WTC11 (cell line): ENCODE results near the gene PRDM5. TPM values are rescaled to one million over a fixed set of nuclear protein-coding genes. Genes with fewer than 3 reads are reported as not detected.

Experiments used
- ATAC-seq: fragments of 200-7000 bp; cut with Tn5 transposase; 2 replicates; pipeline ENCODE4 v1.10.0; 2021; ENCODE audit warnings: mild to moderate bottlenecking, moderate library complexity
- CTCF ChIA-PET: fragments of 300-600 bp; sonication (Branson Sonifier 250); formaldehyde crosslinking; loops from one replicate; lab custom pipeline; 2021; ENCODE audit warnings: antibody characterized with exemption; lab: Charles Lee
- POLR2A ChIA-PET: fragments of 350-600 bp; sonication (Branson Sonifier 250); formaldehyde crosslinking; loops from one replicate; lab custom pipeline; 2021; ENCODE audit warnings: antibody characterized with exemption; lab: Charles Lee
- DNase-seq: peaks from one replicate; pipeline ENCODE4 v3.0.0; 2021; ENCODE audit warnings: low spot score
- H3K27ac Mint-ChIP-seq: 2 replicates; pipeline ENCODE4 v1.8.0; 2021; ENCODE audit warnings: mixed read lengths
- H3K27me3 Mint-ChIP-seq: 2 replicates; pipeline ENCODE4 v1.8.0; 2021; ENCODE audit warnings: low read depth, mild to moderate bottlenecking, moderate library complexity, mixed read lengths
- H3K36me3 Mint-ChIP-seq: 2 replicates; pipeline ENCODE4 v1.8.0; 2021; ENCODE audit warnings: mixed read lengths
- H3K4me1 Mint-ChIP-seq: 2 replicates; pipeline ENCODE4 v1.8.0; 2022; ENCODE audit warnings: mixed read lengths
- H3K4me3 Mint-ChIP-seq: 2 replicates; pipeline ENCODE4 v1.8.0; 2021; ENCODE audit warnings: mild to moderate bottlenecking, moderate library complexity, mixed read lengths
- H3K9me3 Mint-ChIP-seq: 2 replicates; pipeline ENCODE4 v1.8.0; 2021; ENCODE audit warnings: mixed read lengths
- CBFB ChIP-seq: sonication (generic); formaldehyde crosslinking; IDR thresholded peaks from 2 replicates; pipeline ENCODE4 v1.8.1; 2022; ENCODE audit warnings: mild to moderate bottlenecking, low read depth, missing genetic modification reagents
- FOXK1 ChIP-seq: sonication (generic); formaldehyde crosslinking; IDR thresholded peaks from 2 replicates; pipeline ENCODE4 v1.8.0; 2022; ENCODE audit warnings: mild to moderate bottlenecking, moderate library complexity, missing genetic modification reagents
- GTF2I ChIP-seq: fragments of 250-450 bp; sonication (Bioruptor Pico); conservative IDR thresholded peaks from 2 replicates; pipeline ENCODE4 v1.4.0; 2021; ENCODE audit warnings: mild to moderate bottlenecking
- PRRX2 ChIP-seq: fragments of 250-450 bp; sonication (Bioruptor Pico); IDR thresholded peaks from 2 replicates; pipeline ENCODE4 v1.8.0; 2021; ENCODE audit warnings: mild to moderate bottlenecking
- total RNA-seq: library from RNA; stranded (reverse); gene quantifications from 3 replicates; pipeline ENCODE4 v1.2.3, GENCODE V29; 2021
- TF ChIP-seq, protein P1 (sequence below): fragments of 250-450 bp; sonication (Bioruptor Pico); conservative IDR thresholded peaks from 2 replicates; pipeline ENCODE4 v1.9.0; 2021; ENCODE audit warnings: mild to moderate bottlenecking
- TF ChIP-seq, protein P2 (sequence below): sonication (generic); formaldehyde crosslinking; IDR thresholded peaks from 2 replicates; pipeline ENCODE4 v1.8.0; 2023; ENCODE audit warnings: missing genetic modification reagents, mild to moderate bottlenecking, borderline replicate concordance
- TF ChIP-seq, protein P3 (sequence below): sonication (generic); formaldehyde crosslinking; IDR thresholded peaks from 2 replicates; pipeline ENCODE4 v1.8.1; 2022; ENCODE audit warnings: mild to moderate bottlenecking, missing genetic modification reagents, moderate library complexity, borderline replicate concordance
- TF ChIP-seq, protein P4 (sequence below): sonication (generic); formaldehyde crosslinking; IDR thresholded peaks from 2 replicates; pipeline ENCODE4 v1.8.1; 2022; ENCODE audit warnings: low read depth, mild to moderate bottlenecking, moderate library complexity, missing genetic modification reagents, borderline replicate concordance
- TF ChIP-seq, protein P5 (sequence below): sonication (generic); formaldehyde crosslinking; IDR thresholded peaks from 2 replicates; pipeline ENCODE4 v1.8.0; 2022; ENCODE audit warnings: mild to moderate bottlenecking, missing genetic modification reagents
- TF ChIP-seq, protein P6 (sequence below): fragments of 250-450 bp; sonication (Bioruptor Pico); IDR thresholded peaks from 2 replicates; pipeline ENCODE4 v1.9.0; 2021; ENCODE audit warnings: mild to moderate bottlenecking, borderline replicate concordance
- TF ChIP-seq, protein P7 (sequence below): sonication (generic); formaldehyde crosslinking; IDR thresholded peaks from 2 replicates; pipeline ENCODE4 v1.8.1; 2022; ENCODE audit warnings: missing genetic modification reagents, borderline replicate concordance
- TF ChIP-seq, protein P8 (sequence below): sonication (generic); formaldehyde crosslinking; IDR thresholded peaks from 2 replicates; pipeline ENCODE4 v1.8.1; 2023; ENCODE audit warnings: mild to moderate bottlenecking, missing genetic modification reagents, moderate library complexity
- TF ChIP-seq, protein P9 (sequence below): fragments of 200-600 bp; IDR thresholded peaks from 2 replicates; pipeline ENCODE4 v1.8.0; 2022; ENCODE audit warnings: antibody characterized with exemption

PRDM5 gene
- total RNA-seq, 1 experiment from 2014 or later: 47.0 TPM

DNA sequence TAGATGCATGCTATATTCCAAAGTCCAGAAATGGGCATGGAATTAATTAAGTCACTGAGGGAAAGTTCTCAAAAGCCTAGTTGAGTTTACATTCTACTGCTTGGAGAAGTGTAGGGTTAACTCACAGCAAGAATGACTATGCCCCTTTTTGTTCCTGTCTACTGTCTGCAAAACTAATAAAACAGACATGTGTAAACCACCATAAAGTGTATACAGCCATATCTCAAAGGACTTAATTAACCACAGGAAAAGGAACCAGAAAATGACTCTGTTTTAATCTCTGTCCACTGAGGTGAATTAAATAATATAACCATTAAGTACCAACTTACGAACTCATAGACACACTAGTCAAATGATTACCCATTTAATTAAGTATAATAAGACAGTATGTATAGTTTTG is 84.9 kb downstream of the PRDM5 start (continued):
- TF ChIP-seq, protein P1, sequence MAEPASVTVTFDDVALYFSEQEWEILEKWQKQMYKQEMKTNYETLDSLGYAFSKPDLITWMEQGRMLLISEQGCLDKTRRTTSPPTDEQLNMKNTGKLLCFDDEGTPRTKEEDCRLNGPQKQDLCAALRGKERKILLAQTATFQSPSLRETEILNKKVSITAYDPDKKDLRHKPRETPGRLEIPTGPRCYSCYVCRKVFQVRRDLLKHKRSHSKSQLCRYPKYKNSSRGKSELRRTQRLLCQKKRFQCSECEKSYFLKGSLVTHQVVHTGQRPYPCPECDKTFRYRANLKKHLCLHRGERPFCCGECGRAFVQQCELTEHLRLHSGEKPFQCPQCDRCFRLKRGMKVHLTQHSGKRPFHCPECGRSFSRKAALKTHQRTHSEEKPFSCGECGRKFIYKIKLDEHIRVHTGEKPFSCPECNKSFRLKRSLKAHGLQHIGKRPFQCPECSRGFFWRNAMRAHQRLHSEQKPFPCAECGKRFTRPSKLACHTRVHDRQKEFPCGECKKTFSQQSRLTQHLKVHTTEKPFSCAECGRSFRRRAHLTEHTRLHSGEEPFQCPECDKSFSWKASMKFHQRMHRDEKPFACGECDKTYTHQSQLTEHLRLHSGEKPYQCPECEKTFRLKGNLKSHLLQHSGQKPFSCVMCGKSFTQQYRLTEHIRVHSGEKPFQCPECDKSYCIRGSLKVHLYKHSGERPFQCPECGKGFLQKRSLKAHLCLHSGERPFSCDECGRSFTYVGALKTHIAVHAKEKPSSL (CRISPR knock-in tag): no peak
- TF ChIP-seq, protein P2, sequence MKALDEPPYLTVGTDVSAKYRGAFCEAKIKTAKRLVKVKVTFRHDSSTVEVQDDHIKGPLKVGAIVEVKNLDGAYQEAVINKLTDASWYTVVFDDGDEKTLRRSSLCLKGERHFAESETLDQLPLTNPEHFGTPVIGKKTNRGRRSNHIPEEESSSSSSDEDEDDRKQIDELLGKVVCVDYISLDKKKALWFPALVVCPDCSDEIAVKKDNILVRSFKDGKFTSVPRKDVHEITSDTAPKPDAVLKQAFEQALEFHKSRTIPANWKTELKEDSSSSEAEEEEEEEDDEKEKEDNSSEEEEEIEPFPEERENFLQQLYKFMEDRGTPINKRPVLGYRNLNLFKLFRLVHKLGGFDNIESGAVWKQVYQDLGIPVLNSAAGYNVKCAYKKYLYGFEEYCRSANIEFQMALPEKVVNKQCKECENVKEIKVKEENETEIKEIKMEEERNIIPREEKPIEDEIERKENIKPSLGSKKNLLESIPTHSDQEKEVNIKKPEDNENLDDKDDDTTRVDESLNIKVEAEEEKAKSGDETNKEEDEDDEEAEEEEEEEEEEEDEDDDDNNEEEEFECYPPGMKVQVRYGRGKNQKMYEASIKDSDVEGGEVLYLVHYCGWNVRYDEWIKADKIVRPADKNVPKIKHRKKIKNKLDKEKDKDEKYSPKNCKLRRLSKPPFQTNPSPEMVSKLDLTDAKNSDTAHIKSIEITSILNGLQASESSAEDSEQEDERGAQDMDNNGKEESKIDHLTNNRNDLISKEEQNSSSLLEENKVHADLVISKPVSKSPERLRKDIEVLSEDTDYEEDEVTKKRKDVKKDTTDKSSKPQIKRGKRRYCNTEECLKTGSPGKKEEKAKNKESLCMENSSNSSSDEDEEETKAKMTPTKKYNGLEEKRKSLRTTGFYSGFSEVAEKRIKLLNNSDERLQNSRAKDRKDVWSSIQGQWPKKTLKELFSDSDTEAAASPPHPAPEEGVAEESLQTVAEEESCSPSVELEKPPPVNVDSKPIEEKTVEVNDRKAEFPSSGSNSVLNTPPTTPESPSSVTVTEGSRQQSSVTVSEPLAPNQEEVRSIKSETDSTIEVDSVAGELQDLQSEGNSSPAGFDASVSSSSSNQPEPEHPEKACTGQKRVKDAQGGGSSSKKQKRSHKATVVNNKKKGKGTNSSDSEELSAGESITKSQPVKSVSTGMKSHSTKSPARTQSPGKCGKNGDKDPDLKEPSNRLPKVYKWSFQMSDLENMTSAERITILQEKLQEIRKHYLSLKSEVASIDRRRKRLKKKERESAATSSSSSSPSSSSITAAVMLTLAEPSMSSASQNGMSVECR (CRISPR knock-in tag): no peak
- TF ChIP-seq CBFB (CRISPR knock-in tag): no peak
- TF ChIP-seq, protein P3, sequence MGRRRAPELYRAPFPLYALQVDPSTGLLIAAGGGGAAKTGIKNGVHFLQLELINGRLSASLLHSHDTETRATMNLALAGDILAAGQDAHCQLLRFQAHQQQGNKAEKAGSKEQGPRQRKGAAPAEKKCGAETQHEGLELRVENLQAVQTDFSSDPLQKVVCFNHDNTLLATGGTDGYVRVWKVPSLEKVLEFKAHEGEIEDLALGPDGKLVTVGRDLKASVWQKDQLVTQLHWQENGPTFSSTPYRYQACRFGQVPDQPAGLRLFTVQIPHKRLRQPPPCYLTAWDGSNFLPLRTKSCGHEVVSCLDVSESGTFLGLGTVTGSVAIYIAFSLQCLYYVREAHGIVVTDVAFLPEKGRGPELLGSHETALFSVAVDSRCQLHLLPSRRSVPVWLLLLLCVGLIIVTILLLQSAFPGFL: no peak

DNA sequence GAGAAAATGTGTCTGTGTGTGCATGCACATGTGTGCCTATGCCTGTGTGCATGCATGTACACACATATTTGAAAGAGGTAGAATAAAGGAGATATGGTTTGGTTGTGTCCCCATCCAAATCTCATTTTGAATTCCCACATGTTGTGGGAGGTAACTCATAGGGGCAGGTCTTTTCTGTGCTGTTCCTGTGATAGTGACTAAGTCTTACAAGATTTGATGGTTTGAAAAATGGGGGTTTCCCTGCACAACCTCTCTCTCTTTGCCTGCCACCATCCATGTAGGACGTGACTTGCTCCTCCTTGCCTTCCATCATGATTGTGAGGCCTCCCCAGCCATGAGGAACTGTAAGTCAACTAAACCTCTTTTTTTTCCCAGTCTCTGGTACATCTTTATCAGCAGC is 87.2 kb downstream of the PRDM5 start:
- no peak overlapping the region for H3K4me3 Mint-ChIP-seq
- ATAC-seq: no peak
- TF ChIP-seq, protein P4, sequence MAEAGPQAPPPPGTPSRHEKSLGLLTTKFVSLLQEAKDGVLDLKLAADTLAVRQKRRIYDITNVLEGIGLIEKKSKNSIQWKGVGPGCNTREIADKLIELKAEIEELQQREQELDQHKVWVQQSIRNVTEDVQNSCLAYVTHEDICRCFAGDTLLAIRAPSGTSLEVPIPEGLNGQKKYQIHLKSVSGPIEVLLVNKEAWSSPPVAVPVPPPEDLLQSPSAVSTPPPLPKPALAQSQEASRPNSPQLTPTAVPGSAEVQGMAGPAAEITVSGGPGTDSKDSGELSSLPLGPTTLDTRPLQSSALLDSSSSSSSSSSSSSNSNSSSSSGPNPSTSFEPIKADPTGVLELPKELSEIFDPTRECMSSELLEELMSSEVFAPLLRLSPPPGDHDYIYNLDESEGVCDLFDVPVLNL (CRISPR knock-in tag): no peak
- TF ChIP-seq, protein P5, sequence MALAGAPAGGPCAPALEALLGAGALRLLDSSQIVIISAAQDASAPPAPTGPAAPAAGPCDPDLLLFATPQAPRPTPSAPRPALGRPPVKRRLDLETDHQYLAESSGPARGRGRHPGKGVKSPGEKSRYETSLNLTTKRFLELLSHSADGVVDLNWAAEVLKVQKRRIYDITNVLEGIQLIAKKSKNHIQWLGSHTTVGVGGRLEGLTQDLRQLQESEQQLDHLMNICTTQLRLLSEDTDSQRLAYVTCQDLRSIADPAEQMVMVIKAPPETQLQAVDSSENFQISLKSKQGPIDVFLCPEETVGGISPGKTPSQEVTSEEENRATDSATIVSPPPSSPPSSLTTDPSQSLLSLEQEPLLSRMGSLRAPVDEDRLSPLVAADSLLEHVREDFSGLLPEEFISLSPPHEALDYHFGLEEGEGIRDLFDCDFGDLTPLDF (CRISPR knock-in tag): no peak
- H3K4me1 Mint-ChIP-seq: peaks cover 4% of the 10 kb centered on the region
- ChIA-PET POLR2A (no interaction called here), CTCF (no interaction called here)
- peaks cover 29% of the 10 kb centered on the region for H3K9me3 Mint-ChIP-seq
- H3K27ac Mint-ChIP-seq: no peak overlapping the region
- DNase-seq: no peak
- H3K36me3 Mint-ChIP-seq: peaks cover 27% of the 10 kb centered on the region
- no peaks in the 10 kb centered on the region for H3K27me3 Mint-ChIP-seq

DNA sequence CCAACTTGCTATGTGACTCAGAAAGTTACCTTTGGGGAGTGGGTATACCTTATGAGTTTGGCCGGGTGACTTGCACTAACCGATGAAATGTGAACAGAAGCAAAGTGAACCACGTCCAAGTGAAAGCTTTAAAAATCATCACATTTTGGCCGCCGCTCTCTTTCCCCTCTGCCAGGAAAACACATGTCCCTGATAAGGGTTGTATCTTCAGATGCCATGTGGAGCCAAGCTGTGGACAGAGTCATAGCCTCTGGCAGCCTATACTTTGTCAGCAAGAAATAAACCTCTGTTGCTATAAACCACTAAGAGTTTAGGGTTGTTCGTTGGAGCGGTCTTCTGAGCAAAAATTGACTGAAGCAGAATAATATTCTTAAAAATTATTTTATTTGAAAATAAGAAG is 92.3 kb downstream of the PRDM5 start:
- Mint-ChIP-seq H3K27ac (no peak overlapping the region), H3K27me3 (no peaks in the 10 kb centered on the region), H3K4me3 (no peak overlapping the region), H3K9me3 (peaks cover 18% of the 10 kb centered on the region), H3K36me3 (peaks cover 17% of the 10 kb centered on the region), H3K4me1 (peaks cover 7% of the 10 kb centered on the region)
- ChIA-PET POLR2A (no interaction called here), CTCF (interaction anchor here (0.6 kb wide), 1 partner anchor 741 kb away, joined by 3 read pairs; no protein-coding TSS in a partner anchor)
- no peak for DNase-seq
- no peak for ATAC-seq
- TF ChIP-seq, protein P6, sequence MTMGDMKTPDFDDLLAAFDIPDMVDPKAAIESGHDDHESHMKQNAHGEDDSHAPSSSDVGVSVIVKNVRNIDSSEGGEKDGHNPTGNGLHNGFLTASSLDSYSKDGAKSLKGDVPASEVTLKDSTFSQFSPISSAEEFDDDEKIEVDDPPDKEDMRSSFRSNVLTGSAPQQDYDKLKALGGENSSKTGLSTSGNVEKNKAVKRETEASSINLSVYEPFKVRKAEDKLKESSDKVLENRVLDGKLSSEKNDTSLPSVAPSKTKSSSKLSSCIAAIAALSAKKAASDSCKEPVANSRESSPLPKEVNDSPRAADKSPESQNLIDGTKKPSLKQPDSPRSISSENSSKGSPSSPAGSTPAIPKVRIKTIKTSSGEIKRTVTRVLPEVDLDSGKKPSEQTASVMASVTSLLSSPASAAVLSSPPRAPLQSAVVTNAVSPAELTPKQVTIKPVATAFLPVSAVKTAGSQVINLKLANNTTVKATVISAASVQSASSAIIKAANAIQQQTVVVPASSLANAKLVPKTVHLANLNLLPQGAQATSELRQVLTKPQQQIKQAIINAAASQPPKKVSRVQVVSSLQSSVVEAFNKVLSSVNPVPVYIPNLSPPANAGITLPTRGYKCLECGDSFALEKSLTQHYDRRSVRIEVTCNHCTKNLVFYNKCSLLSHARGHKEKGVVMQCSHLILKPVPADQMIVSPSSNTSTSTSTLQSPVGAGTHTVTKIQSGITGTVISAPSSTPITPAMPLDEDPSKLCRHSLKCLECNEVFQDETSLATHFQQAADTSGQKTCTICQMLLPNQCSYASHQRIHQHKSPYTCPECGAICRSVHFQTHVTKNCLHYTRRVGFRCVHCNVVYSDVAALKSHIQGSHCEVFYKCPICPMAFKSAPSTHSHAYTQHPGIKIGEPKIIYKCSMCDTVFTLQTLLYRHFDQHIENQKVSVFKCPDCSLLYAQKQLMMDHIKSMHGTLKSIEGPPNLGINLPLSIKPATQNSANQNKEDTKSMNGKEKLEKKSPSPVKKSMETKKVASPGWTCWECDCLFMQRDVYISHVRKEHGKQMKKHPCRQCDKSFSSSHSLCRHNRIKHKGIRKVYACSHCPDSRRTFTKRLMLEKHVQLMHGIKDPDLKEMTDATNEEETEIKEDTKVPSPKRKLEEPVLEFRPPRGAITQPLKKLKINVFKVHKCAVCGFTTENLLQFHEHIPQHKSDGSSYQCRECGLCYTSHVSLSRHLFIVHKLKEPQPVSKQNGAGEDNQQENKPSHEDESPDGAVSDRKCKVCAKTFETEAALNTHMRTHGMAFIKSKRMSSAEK (CRISPR knock-in tag): no peak
- TF ChIP-seq, protein P7, sequence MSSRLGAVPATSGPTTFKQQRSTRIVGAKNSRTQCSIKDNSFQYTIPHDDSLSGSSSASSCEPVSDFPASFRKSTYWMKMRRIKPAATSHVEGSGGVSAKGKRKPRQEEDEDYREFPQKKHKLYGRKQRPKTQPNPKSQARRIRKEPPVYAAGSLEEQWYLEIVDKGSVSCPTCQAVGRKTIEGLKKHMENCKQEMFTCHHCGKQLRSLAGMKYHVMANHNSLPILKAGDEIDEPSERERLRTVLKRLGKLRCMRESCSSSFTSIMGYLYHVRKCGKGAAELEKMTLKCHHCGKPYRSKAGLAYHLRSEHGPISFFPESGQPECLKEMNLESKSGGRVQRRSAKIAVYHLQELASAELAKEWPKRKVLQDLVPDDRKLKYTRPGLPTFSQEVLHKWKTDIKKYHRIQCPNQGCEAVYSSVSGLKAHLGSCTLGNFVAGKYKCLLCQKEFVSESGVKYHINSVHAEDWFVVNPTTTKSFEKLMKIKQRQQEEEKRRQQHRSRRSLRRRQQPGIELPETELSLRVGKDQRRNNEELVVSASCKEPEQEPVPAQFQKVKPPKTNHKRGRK (CRISPR knock-in tag): no peak
- TF ChIP-seq, protein P8, sequence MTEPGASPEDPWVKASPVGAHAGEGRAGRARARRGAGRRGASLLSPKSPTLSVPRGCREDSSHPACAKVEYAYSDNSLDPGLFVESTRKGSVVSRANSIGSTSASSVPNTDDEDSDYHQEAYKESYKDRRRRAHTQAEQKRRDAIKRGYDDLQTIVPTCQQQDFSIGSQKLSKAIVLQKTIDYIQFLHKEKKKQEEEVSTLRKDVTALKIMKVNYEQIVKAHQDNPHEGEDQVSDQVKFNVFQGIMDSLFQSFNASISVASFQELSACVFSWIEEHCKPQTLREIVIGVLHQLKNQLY: no peak
- TF ChIP-seq PRRX2 (CRISPR knock-in tag) (no peak), GTF2I (CRISPR knock-in tag) (no peak), FOXK1 (no peak)
- TF ChIP-seq, protein P9, sequence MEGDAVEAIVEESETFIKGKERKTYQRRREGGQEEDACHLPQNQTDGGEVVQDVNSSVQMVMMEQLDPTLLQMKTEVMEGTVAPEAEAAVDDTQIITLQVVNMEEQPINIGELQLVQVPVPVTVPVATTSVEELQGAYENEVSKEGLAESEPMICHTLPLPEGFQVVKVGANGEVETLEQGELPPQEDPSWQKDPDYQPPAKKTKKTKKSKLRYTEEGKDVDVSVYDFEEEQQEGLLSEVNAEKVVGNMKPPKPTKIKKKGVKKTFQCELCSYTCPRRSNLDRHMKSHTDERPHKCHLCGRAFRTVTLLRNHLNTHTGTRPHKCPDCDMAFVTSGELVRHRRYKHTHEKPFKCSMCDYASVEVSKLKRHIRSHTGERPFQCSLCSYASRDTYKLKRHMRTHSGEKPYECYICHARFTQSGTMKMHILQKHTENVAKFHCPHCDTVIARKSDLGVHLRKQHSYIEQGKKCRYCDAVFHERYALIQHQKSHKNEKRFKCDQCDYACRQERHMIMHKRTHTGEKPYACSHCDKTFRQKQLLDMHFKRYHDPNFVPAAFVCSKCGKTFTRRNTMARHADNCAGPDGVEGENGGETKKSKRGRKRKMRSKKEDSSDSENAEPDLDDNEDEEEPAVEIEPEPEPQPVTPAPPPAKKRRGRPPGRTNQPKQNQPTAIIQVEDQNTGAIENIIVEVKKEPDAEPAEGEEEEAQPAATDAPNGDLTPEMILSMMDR: no peak
